Body of pancreas (tissue), 4 donors: ENCODE measurements around the gene CDRT15. TPM values are rescaled to one million over a fixed set of nuclear protein-coding genes. Genes with fewer than 3 reads are reported as not detected.
A peak's percentile ranks its signal among the peaks of the same experiment; 100 is the strongest.

ENCODE experiments used
- ATAC-seq: fragments of 150-250 bp; one replicate; pipeline ENCODE4 v1.9.1; 2016
- DNase-seq, 4 donors: peaks; one replicate each; pipeline ENCODE4 v3.0.0-alpha.2; 2019
- H3K27ac ChIP-seq, 4 donors: fragments of 200-600 bp; sonication (generic); 1 replicate in 3 of 4; 2 replicates in 1 of 4; pipeline versions ENCODE4 v1.5.1 to v1.6.1; 2016 to 2019; ENCODE audit warnings: mild to moderate bottlenecking in 1 of 4, mixed read lengths in 1 of 4, moderate library complexity in 1 of 4
- H3K27me3 ChIP-seq, 2 donors: fragments of 200-600 bp; sonication (generic); one replicate each; pipeline ENCODE4 v1.6.0; 2016; ENCODE audit warnings: mild to moderate bottlenecking in 1 of 2
- H3K36me3 ChIP-seq, 2 donors: fragments of 200-600 bp; sonication (generic); replicated peaks in 1 of 2; 2 replicates each; pipeline ENCODE4 v1.5.1; 2016; ENCODE audit warnings: low read depth in 2 of 2; ENCODE audit not compliant: insufficient read depth in 1 of 2
- H3K4me1 ChIP-seq: fragments of 200-600 bp; sonication (generic); one replicate; pipeline ENCODE4 v1.6.0; 2016
- H3K4me3 ChIP-seq, 2 donors: fragments of 200-600 bp; sonication (generic); 1 replicate in 1 of 2; 2 replicates in 1 of 2; pipeline ENCODE4 v1.5.1; 2016 to 2019
- H3K9me3 ChIP-seq, 3 donors: fragments of 200-600 bp; sonication (generic); 1 replicate in 2 of 3; 2 replicates in 1 of 3; pipeline ENCODE4 v1.5.1; 2016
- CTCF ChIP-seq, 7 experiments: fragments of 450-650 bp in 4 of 7; fragments of 200-600 bp in 3 of 7; sonication (generic) in 3 of 7; IDR thresholded peaks; one replicate each; pipeline ENCODE4 v1.5.1; 2016 to 2019; ENCODE audit warnings: antibody characterized with exemption in 7 of 7
- POLR2A ChIP-seq, 3 donors: fragments of 450-650 bp; IDR thresholded peaks; one replicate each; pipeline ENCODE4 v1.6.1; 2016; ENCODE audit warnings: antibody characterized with exemption in 3 of 3, mild to moderate bottlenecking in 2 of 3
- WGBS, 2 donors: methylation state at CpG; one replicate each; pipeline ENCODE4 v1.1.5; 2017; 5-methylcytosine and 5-hydroxymethylcytosine counted together
- intact Hi-C: fragments of 100-400 bp; cut with DNase I; formaldehyde crosslinking; loops from one replicate; pipeline ENCODE4 v1.15.1; 2023
- total RNA-seq, 2 donors: library from RNA; depleted of rRNA; stranded (reverse); fragments of >200 nt; gene quantifications; one replicate each; pipeline ENCODE4 v1.1.0, GENCODE V29; 2016

Gene CDRT15
- total RNA-seq, 2 donors from 2014 or later, result not detected

- WGBS, 2 donors, result 96 to 100% methylated on average over 5 of the region's 5 CpGs
- no peaks in the 10 kb centered on the region for H3K27me3 ChIP-seq
- peaks cover 14% of the 10 kb centered on the region for H3K4me1 ChIP-seq
- H3K27ac ChIP-seq, result no peak overlapping the region
- TF ChIP-seq POLR2A (IDR thresholded peaks at IDR 0.05) (no peak), CTCF (IDR thresholded peaks at IDR 0.05) (no peak)
- H3K4me3 ChIP-seq, result no peak overlapping the region
- H3K9me3 ChIP-seq, result no peaks in the 10 kb centered on the region
- DNase-seq (no peak), ATAC-seq (no peak)
- intact Hi-C loops, result no loop called here
- H3K36me3 ChIP-seq, result no peaks in the 10 kb centered on the region
Observed at GRCh38 chr17:14207791-14208190, 28.9 kb downstream of the CDRT15 start.

- TF ChIP-seq POLR2A (IDR thresholded peaks at IDR 0.05), result no peak
- no peak for TF ChIP-seq CTCF (IDR thresholded peaks at IDR 0.05)
- no peaks in the 10 kb centered on the region for H3K9me3 ChIP-seq
- peaks cover 21% of the 10 kb centered on the region for H3K4me1 ChIP-seq
- DNase-seq, result no peak
- H3K27me3 ChIP-seq, result no peaks in the 10 kb centered on the region
- H3K4me3 ChIP-seq, result no peak overlapping the region
- H3K27ac ChIP-seq, result peak overlapping the region in 2 of 4 donors; percentile 73 to 80
- intact Hi-C loops, result no loop called here
- no peak for ATAC-seq
- no peaks in the 10 kb centered on the region for H3K36me3 ChIP-seq
- WGBS, 2 donors, result 95 to 96% methylated on average over 26 to 29 of the region's 29 CpGs
Observed at GRCh38 chr17:14206891-14207290, 29.8 kb downstream of the CDRT15 start.

- no peak for TF ChIP-seq CTCF (IDR thresholded peaks at IDR 0.05)
- peak in 2 of 3 donors; percentile 46 to 51 for TF ChIP-seq POLR2A (IDR thresholded peaks at IDR 0.05)
- Histone ChIP-seq H3K4me1 (peaks cover 27% of the 10 kb centered on the region), H3K4me3 (no peak overlapping the region), H3K9me3 (no peaks in the 10 kb centered on the region), H3K27ac (peak overlapping the region; percentile 46 to 80 (median 70)), H3K27me3 (no peaks in the 10 kb centered on the region), H3K36me3 (no peaks in the 10 kb centered on the region)
- ATAC-seq (peak; percentile 99), DNase-seq (peak; percentile 76 to 98 (median 95))
- 41 to 51% methylated on average over 13 of the region's 13 CpGs for WGBS, 2 donors
- intact Hi-C loops, result no loop called here
Observed at GRCh38 chr17:14205992-14206461, 30.6 kb downstream of the CDRT15 start.

- peak overlapping the region in 3 of 4 donors; percentile 67 to 80 (median 73) for H3K27ac ChIP-seq
- no peak for DNase-seq
- H3K27me3 ChIP-seq, result no peaks in the 10 kb centered on the region
- TF ChIP-seq CTCF (IDR thresholded peaks at IDR 0.05) (no peak), POLR2A (IDR thresholded peaks at IDR 0.05) (no peak)
- 83 to 95% methylated on average over 10 of the region's 10 CpGs for WGBS, 2 donors
- peaks cover 27% of the 10 kb centered on the region for H3K4me1 ChIP-seq
- ATAC-seq, result no peak
- no peaks in the 10 kb centered on the region for H3K36me3 ChIP-seq
- H3K4me3 ChIP-seq, result no peak overlapping the region
- no peaks in the 10 kb centered on the region for H3K9me3 ChIP-seq
- intact Hi-C loops, result no loop called here
Observed at GRCh38 chr17:14205380-14205779, 31.3 kb downstream of the CDRT15 start.

GRCh38 chr17:14204546-14204945 lies 32.1 kb downstream of the CDRT15 start:
- H3K9me3 ChIP-seq, result no peaks in the 10 kb centered on the region
- 88 to 91% methylated on average over 2 of the region's 2 CpGs for WGBS, 2 donors
- no peak for ATAC-seq
- no peak for DNase-seq
- intact Hi-C loops, result no loop called here
- H3K27me3 ChIP-seq, result no peaks in the 10 kb centered on the region
- H3K4me1 ChIP-seq, result peaks cover 27% of the 10 kb centered on the region
- no peak overlapping the region for H3K4me3 ChIP-seq
- TF ChIP-seq CTCF (IDR thresholded peaks at IDR 0.05), result no peak
- TF ChIP-seq POLR2A (IDR thresholded peaks at IDR 0.05), result no peak
- no peak overlapping the region for H3K27ac ChIP-seq
- H3K36me3 ChIP-seq, result no peaks in the 10 kb centered on the region
